ENCODE data around the gene DPP3.

DPP3 gene

GRCh38 chr11:66471142-66471541, 9.1 kb upstream of the DPP3 start:
- DNase-seq (ENCODE audit: low read depth in 2 of 2), result no peak
- H3K4me3 ChIP-seq (replicated peaks in 1 of 2; ENCODE audit: low read depth in 2 of 2, low read length in 2 of 2), result no peak overlapping the region
- TF ChIP-seq CTCF (IDR thresholded peaks at IDR 0.05; ENCODE audit: low read depth, low read length), result no peak

- H3K4me3 ChIP-seq (replicated peaks in 1 of 2; ENCODE audit: low read depth in 2 of 2, low read length in 2 of 2), result no peak overlapping the region
- no peak for DNase-seq (ENCODE audit: low read depth in 2 of 2)
- TF ChIP-seq CTCF (IDR thresholded peaks at IDR 0.05; ENCODE audit: low read depth, low read length), result no peak
Observed at GRCh38 chr11:66472054-66472453, 8.2 kb upstream of the DPP3 start.

GRCh38 chr11:66473167-66473566, 7.1 kb upstream of the DPP3 start:
- DNase-seq (ENCODE audit: low read depth in 2 of 2), result no peak
- no peak overlapping the region for H3K4me3 ChIP-seq (replicated peaks in 1 of 2; ENCODE audit: low read depth in 2 of 2, low read length in 2 of 2)
- no peak for TF ChIP-seq CTCF (IDR thresholded peaks at IDR 0.05; ENCODE audit: low read depth, low read length)

GRCh38 chr11:66473608-66474515, 6.4 kb upstream of the DPP3 start:
- DNase-seq (ENCODE audit: low read depth in 2 of 2), result no peak
- no peak overlapping the region for H3K4me3 ChIP-seq (replicated peaks in 1 of 2; ENCODE audit: low read depth in 2 of 2, low read length in 2 of 2)
- no peak for TF ChIP-seq CTCF (IDR thresholded peaks at IDR 0.05; ENCODE audit: low read depth, low read length)

GRCh38 chr11:66475349-66476172, 4.7 kb upstream of the DPP3 start:
- no peak for TF ChIP-seq CTCF (IDR thresholded peaks at IDR 0.05; ENCODE audit: low read depth, low read length)
- DNase-seq (ENCODE audit: low read depth in 2 of 2), result no peak
- H3K4me3 ChIP-seq (replicated peaks in 1 of 2; ENCODE audit: low read depth in 2 of 2, low read length in 2 of 2), result no peak overlapping the region

GRCh38 chr11:66476173-66476840, 3.9 kb upstream of the DPP3 start:
- no peak for TF ChIP-seq CTCF (IDR thresholded peaks at IDR 0.05; ENCODE audit: low read depth, low read length)
- no peak overlapping the region for H3K4me3 ChIP-seq (replicated peaks in 1 of 2; ENCODE audit: low read depth in 2 of 2, low read length in 2 of 2)
- DNase-seq (ENCODE audit: low read depth in 2 of 2), result no peak
